HG03108 (cell line): ENCODE measurements around the gene MAGI2.
"Not testable (repeated sequence)": the region's sequence is repeated elsewhere in the genome, so short reads cannot be mapped to it uniquely, and the experiment has no call there.

ENCODE experiments used
- ATAC-seq: cut with Tn5 transposase; IDR thresholded peaks from one replicate; pipeline ENCODE4 v1.9.1; 2021; ENCODE audit warnings: moderate library complexity; ENCODE audit not compliant: unreplicated experiment

MAGI2 gene

DNA sequence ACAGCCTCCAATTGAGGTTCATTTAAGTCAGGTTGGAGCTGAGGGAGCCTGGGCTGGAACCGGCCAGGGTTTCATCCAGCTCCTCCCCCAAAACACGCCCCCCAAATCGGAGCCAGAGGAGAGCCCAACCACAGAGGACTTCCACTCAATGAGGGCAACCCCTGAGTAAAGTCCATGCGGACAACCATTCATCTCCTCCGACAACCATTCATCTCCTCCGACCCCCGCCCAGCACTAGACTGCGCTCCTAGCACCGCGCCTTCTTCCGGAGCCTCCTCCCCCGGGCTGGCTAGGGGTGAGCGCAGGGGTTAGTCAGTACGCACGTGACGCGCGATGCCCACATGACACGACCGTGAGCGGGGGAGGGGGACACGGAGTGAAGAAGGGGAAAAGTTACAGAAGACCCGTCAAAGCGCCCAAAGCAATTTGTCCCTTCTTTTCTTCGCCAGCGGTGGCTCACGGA, 1.4 kb downstream of the MAGI2 start:
- no peak for ATAC-seq

DNA sequence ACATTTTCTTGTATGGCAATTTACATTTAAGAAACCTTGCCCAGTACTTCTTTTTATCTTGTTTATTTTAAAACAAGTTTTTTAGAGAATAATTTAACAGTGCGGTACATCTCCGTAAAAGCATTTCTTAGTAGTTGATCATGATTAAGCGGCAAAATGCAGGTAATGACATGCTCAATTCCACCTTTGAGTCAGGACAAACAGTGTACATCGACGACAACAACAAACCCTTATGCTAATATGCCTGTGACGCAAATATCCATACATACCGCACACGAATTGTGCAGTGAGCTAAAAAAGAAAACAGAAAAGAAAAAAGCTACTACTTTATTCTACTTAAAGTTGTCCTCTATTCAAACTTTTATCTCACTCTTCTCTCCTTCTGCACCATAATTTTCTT, 1.9 kb downstream of the MAGI2 start:
- no peak for ATAC-seq

- not testable (repeated sequence) for ATAC-seq
These were observed 10.7 kb downstream of the MAGI2 start for GRCh38 chr7:79442766-79443165.

GRCh38 chr7:79436378-79436777, 17.1 kb downstream of the MAGI2 start:
- ATAC-seq = no peak

- no peak for ATAC-seq
These were observed 18.6 kb downstream of the MAGI2 start for GRCh38 chr7:79434867-79435266.

GRCh38 chr7:79434098-79434497, 19.4 kb downstream of the MAGI2 start:
- ATAC-seq = no peak

DNA sequence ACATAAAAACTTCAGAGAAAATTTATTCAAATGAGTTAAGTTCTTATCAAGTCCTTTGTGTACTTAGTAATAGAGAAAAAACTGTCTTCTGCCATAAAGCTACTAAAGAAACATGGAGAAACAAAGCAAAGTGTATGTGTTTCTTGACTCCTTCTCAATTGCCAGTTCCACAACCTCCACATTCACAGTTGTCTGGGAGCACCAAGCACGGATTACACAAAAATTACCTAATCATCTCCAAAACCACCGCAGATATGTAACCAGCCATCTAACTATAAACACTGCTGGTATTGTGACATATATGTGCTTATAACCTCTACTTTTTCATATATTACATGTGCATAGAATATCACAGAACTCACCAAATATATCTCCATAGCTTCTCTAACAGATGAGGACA, 23.1 kb downstream of the MAGI2 start:
- ATAC-seq = no peak

DNA sequence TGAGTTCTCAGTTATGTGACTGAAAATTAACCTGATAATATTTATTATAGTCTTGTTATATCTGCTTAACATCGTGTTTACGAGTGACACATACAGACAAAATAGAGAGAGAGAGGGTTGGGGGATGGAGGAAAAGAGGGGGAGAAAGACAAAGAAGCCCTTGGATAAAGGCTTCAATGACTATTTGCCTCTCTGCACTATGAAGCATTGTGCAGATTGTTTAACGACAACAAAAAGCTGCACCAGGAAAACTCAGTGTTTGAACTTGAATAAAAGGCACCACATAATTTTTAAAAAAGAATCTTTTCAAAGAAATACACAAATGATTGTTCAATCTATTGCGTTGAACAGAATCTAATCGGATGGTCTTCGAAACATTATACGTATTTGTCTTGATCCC, 27.8 kb downstream of the MAGI2 start:
- ATAC-seq = no peak

DNA sequence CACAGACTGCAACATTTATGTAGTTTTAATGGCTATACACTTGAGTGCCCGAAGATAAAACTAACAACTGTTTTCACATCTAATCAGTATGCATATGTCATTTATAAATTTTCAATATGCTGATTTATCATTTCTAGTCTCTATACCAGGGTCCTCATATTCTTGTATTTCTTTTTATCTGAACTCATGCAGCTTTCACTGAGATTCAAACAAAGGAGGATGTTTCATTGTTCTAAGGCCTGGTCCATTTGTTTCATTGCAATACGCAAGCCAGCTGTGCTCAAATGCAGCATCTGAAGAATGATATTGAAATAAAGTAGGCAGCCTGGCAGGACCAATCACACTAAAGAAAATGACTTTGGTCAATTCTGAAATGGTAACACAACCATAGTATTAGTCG, 31.7 kb downstream of the MAGI2 start:
- ATAC-seq = no peak

DNA sequence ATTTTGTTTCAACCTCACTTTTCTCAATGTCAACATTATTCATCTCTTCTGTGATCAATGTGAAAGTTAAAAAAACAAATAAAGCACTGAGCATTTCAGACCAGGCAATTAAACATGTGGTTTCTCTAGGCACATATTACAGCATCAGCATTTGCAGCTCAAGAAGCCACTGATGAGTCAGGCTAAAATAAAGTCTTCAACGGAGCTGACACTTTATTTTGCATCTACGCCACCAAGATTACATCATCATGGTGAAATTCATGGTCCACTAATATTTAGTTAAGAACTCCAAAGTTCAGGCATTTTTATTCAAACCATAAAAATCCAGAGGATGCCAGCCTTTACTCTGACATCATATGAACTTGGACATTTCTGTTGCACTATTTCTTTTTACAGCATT, 33.0 kb downstream of the MAGI2 start:
- ATAC-seq = no peak

DNA sequence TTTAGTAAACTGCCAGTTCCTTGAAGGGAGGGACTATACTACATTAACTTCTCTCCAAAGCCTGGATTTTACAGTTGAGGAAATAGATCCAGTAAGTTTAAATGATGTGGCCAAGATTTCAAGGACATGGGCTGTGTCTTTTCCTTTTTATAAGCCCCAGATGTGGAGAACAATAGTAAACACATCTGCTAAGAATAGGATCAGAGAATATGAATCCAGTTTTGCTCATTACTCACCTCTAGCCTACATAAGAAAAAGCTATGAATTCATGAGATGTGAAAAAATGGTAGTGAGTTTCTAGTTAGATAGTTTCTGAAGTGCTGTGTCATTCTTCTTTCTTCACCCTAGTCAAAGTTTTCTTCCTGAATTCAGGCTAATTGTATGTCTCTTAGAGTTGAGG, 38.6 kb downstream of the MAGI2 start:
- ATAC-seq = no peak

- ATAC-seq = no peak
These were observed 40.6 kb downstream of the MAGI2 start for GRCh38 chr7:79412915-79413314.

DNA sequence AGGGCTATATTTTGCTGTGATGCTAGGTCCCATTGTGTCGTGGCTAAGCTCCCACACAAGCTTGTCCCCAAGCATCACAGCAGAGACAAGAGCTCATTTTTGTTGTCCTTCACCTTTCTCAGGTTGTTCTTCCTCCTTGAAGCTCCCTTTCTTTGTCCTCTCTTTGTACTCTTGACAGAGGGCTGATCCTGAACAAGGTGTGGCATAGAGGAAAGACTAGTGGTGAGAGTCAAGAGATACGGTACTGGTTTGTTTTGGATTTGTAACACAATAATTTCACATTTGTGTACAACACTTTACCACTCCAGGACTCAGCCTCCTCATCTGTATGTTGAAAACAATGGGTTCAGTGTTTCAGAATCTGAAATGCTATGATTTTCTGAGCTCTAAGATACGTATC, 41.0 kb downstream of the MAGI2 start:
- ATAC-seq = no peak

- ATAC-seq = no peak
These were observed 43.1 kb downstream of the MAGI2 start for GRCh38 chr7:79410345-79410744.

- ATAC-seq = no peak
These were observed 46.1 kb downstream of the MAGI2 start for GRCh38 chr7:79407351-79407750.

- no peak for ATAC-seq
These were observed 47.1 kb downstream of the MAGI2 start for GRCh38 chr7:79406371-79406770.

DNA sequence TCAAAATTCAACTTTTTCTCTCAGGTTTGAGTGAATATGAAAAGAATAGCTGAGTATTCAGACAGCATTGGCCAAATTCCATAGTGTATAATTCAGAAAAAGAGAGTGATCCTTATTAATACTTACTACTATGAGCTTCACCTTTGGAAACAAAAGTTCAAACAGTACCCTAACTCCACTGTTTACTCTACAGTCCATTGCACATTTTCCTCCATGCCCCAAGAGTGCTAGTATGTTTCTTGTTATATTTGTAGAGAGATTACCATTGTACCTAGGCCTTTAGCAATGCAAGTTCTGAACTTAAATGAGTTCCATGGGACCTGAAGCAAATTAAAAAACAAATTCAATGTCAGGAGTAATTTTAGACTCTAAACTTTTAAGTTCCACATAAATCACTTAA, 48.1 kb downstream of the MAGI2 start:
- no peak for ATAC-seq

- ATAC-seq = no peak
These were observed 49.6 kb downstream of the MAGI2 start for GRCh38 chr7:79403879-79404278.

DNA sequence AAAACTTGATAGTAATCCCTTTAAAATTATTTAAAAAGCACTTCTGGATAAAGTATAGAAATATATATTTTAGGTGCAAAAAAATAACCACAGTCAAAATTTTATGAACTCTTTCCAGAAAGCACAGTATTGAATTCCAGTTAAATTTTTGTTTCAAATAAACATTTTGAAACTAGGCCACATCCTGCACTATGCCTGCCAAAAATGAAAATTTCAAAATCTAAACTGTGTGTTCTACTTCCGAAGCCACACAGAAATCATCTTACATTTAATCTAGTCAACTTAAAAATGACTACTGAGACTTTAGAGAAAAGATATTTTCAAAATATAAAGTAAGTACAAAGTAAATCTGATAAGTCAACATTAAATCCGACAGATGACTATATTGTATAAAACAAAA, 50.0 kb downstream of the MAGI2 start:
- ATAC-seq = no peak

- no peak for ATAC-seq
These were observed 52.2 kb downstream of the MAGI2 start for GRCh38 chr7:79401254-79401653.

GRCh38 chr7:79400222-79400621, 53.2 kb downstream of the MAGI2 start:
- no peak for ATAC-seq

DNA sequence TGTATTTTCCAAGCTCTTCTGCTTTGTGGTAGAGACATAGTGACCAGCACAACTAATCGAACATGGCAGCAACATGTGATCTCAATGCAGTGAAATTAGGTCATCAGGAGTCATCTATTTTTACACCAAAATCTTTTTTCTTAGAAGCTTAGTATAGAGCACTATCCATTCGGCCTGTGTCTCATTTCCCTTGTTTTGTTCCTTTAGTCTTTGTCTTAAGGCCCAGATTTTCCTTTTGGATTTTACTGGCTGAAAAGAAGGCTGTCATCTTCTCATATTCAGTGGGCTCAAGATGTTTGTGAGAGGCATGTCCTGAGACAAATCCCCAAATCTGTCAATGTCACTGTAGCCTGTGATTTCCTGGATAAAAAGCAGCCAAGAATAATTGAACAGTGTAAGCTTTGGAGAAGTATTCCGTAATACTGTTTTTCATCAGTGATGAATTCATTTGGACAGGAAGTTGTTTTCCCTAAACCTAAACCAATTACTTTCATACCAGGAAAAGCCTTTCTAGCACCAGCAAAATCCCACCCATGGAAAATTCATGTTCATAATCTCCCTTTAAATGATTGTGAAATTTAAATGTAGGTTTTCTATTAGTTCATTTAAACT, 55.2 kb downstream of the MAGI2 start:
- ATAC-seq = no peak

DNA sequence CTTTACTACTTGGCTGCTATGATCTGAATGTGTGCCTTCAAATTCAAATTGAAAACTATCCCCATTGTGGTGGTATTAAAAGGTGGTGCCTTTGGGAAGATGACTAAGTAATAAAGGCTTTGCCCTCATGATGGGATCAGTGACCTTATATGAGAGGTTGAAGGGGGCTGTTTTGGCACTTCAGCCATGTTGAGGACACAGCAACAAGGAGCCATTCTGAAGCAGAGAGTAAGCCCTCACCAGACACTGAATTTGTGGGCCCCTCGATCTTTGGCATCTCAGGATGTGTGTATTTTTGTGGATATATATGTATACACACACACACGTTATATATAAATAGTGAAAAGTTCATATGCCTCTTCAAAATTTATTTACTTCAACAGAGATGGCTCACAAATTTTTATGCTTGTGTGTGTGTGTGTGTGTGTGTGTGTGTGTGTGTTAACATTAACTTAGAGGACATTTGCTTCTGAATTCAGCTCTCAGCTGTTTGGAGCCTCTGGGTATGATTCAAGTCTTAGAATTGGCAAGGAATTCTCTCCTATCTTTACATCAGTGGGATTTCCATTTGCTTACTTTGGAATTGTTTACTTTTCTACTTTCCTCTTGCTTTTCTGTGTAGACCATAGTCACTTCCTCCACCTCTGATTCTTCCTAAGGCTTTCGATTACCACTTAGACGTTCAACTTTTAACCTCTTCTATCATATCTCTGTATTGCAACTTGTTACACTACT, 66.6 kb downstream of the MAGI2 start:
- ATAC-seq = no peak
